Gastrocnemius medialis (tissue), 4 donors: ENCODE data around the gene FAXDC2. TPM values are rescaled to one million over a fixed set of nuclear protein-coding genes. Genes with fewer than 3 reads are reported as not detected.

Experiments
- ATAC-seq, 2 donors: fragments of 150-250 bp; one replicate each; pipeline ENCODE4 v1.9.1; 2016
- DNase-seq, 2 donors: peaks; one replicate each; pipeline ENCODE4 v3.0.0-alpha.2; 2019
- H3K27ac ChIP-seq, 4 donors: fragments of 200-600 bp; sonication (generic); 1 replicate in 1 of 4; 2 replicates in 3 of 4; pipeline ENCODE4 v1.5.1; 2016 to 2018; ENCODE audit warnings: mild to moderate bottlenecking in 2 of 4, moderate library complexity in 1 of 4
- H3K27me3 ChIP-seq, 3 donors: fragments of 200-600 bp; sonication (generic) in 2 of 3; 1 replicate in 1 of 3; 2 replicates in 2 of 3; pipeline versions ENCODE4 v1.5.1 to v1.6.0; 2016 to 2019; ENCODE audit warnings: mild to moderate bottlenecking in 1 of 3, moderate library complexity in 1 of 3
- H3K36me3 ChIP-seq, 2 donors: fragments of 200-600 bp; sonication (generic) in 1 of 2; one replicate each; pipeline ENCODE4 v1.5.1; 2017 to 2018
- H3K4me1 ChIP-seq, 2 donors: fragments of 200-600 bp; sonication (generic) in 1 of 2; one replicate each; pipeline ENCODE4 v1.5.1; 2016 to 2017; ENCODE audit warnings: mild to moderate bottlenecking in 2 of 2
- H3K4me3 ChIP-seq, 4 donors: fragments of 200-600 bp; sonication (generic) in 3 of 4; 1 replicate in 1 of 4; 2 replicates in 3 of 4; pipeline ENCODE4 v1.5.1; 2016 to 2019; ENCODE audit warnings: mild to moderate bottlenecking in 2 of 4
- H3K9me3 ChIP-seq, 3 donors: fragments of 200-600 bp; sonication (generic) in 2 of 3; 1 replicate in 1 of 3; 2 replicates in 2 of 3; pipeline ENCODE4 v1.5.1; 2016 to 2019
- POLR2A ChIP-seq, 2 donors: fragments of 450-650 bp; IDR thresholded peaks; one replicate each; pipeline ENCODE4 v1.6.1; 2017; ENCODE audit warnings: antibody characterized with exemption in 2 of 2, mild to moderate bottlenecking in 2 of 2, moderate library complexity in 2 of 2
- in situ Hi-C, 4 donors: fragments of 200-750 bp; cut with MboI; loops; one replicate each; pipeline versions ENCODE4 v1.15.0 to v1.8.0; 2017; ENCODE audit warnings: low sequenced_read_pairs in 4 of 4
- intact Hi-C: fragments of 100-400 bp; cut with DNase I; formaldehyde crosslinking; loops from one replicate; pipeline ENCODE4 v1.15.1; 2023; ENCODE audit warnings: low total_unique reads
- total RNA-seq, 4 donors: library from RNA; depleted of rRNA; stranded (reverse); fragments of >200 nt; gene quantifications; one replicate each; pipeline versions ENCODE4 v1.1.0 to v1.2.3, GENCODE V29; 2016
- TF ChIP-seq, protein P1 (sequence below), 5 experiments: fragments of 450-650 bp in 3 of 5; fragments of 200-600 bp in 2 of 5; sonication (generic) in 2 of 5; IDR thresholded peaks in 4 of 5; conservative IDR thresholded peaks in 1 of 5; 1 replicate in 4 of 5; 2 replicates in 1 of 5; pipeline ENCODE4 v1.5.1; 2016 to 2019; ENCODE audit warnings: antibody characterized with exemption in 5 of 5, mild to moderate bottlenecking in 3 of 5, moderate library complexity in 3 of 5

Gene FAXDC2
- total RNA-seq, 4 donors from 2014 or later = 4.4 to 12.5 (median 6.4) TPM

DNA sequence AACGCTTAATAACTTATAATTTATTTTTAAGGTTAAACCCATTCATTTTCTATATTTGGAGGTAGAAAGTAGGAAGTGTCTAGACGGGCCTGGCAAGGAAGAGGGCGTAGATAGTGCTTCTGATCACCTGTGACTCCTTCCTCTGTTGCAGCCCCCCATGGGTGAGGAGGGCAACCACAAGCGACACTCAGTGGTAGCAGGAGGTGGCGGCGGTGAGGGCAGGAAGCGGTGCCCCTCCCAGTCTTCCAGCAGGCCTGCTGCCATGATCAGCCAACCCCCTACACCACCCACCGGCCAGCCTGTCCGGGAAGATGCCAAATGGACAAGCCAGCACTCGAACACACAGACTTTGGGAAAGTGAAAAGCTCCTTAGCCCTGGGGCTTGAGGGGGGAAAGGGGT is 36.7 kb downstream of the FAXDC2 start:
- Histone ChIP-seq H3K27ac (no peak overlapping the region), H3K4me3 (no peak overlapping the region), H3K36me3 (peaks cover 0 to 81% of the 10 kb centered on the region in 2 donors), H3K27me3 (no peaks in the 10 kb centered on the region), H3K9me3 (no peaks in the 10 kb centered on the region), H3K4me1 (no peaks in the 10 kb centered on the region)
- DNase-seq (no peak), ATAC-seq (no peak)
- in situ Hi-C loops (loop anchor here in 3 of 4 donors (5.0 kb wide), 3 partner anchors 156 to 166 kb away; no protein-coding TSS in a partner anchor), intact Hi-C loops (no loop called here)
- TF ChIP-seq, protein P1, sequence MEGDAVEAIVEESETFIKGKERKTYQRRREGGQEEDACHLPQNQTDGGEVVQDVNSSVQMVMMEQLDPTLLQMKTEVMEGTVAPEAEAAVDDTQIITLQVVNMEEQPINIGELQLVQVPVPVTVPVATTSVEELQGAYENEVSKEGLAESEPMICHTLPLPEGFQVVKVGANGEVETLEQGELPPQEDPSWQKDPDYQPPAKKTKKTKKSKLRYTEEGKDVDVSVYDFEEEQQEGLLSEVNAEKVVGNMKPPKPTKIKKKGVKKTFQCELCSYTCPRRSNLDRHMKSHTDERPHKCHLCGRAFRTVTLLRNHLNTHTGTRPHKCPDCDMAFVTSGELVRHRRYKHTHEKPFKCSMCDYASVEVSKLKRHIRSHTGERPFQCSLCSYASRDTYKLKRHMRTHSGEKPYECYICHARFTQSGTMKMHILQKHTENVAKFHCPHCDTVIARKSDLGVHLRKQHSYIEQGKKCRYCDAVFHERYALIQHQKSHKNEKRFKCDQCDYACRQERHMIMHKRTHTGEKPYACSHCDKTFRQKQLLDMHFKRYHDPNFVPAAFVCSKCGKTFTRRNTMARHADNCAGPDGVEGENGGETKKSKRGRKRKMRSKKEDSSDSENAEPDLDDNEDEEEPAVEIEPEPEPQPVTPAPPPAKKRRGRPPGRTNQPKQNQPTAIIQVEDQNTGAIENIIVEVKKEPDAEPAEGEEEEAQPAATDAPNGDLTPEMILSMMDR (IDR thresholded peaks at IDR 0.05 in 4 of 5, conservative IDR thresholded peaks at IDR 0.05 in 1 of 5) = no peak
- no peak for TF ChIP-seq POLR2A (IDR thresholded peaks at IDR 0.05)

DNA sequence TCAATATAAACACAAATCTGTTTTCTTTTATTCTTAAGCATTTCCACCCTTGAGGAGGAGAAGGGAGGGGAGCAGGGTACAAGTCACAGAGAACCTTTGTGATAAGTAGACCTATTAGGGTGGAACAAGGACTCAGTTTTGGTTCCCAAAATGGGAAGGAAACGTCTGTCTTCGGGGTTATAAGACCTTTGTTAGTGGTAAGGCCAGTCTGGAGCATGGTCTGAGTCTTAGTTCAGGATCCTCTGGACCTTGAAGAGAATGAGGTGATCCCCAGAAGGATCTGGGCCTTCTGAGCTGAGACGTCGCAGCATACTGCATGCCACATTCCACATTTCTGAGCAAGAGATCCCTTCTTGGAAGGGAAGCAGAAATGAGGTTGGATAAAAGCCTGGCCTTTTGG is 37.2 kb downstream of the FAXDC2 start:
- in situ Hi-C loops = loop anchor here in 3 of 4 donors (5.0 kb wide), 3 partner anchors 156 to 166 kb away; no protein-coding TSS in a partner anchor
- ATAC-seq = no peak

DNA sequence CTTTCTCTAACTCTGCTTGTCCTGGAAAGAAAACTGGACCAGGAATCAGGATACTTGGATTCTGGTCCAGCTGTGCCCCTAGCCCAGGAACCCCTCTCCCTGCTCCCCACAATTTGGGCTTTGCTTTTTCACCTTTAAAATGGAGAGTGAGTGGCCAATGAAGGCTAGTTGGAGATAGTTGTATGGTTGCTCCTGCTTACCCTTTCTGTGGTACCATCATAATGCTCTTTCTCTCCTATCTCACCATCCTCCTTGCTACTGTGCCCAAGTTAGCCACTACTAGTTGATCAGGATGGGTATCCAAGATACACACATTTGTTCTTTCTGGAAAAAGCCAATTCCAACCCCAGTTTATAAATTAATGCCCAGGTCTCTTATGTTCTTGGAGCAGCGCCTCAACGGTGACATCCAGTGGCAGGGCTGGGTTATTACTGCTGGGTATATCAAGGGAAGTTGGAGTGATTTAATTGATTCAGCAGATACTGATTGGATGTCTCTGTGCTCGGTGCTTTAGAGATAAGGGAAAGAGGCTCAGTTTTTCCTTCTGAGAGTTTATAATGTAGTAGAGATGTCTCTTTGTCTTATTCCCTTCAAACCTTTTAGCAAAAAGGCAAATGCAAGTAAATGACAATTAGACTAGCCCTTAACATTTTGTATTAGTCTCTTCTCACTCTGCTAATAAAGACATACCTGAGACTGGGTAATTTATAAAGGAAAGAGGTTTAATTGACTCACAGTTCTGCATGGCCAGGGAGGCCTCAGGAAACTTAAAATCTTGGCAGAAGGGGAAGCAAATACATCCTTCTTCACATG is 38.5 kb downstream of the FAXDC2 start:
- intact Hi-C loops (loop anchor here (1.0 kb wide), 1 partner anchor 162 kb away; no protein-coding TSS in a partner anchor), in situ Hi-C loops (loop anchor here in 3 of 4 donors (5.0 kb wide), 3 partner anchors 155 to 165 kb away; no protein-coding TSS in a partner anchor)
- Histone ChIP-seq H3K27me3 (no peaks in the 10 kb centered on the region), H3K4me1 (no peaks in the 10 kb centered on the region), H3K36me3 (peaks cover 0 to 94% of the 10 kb centered on the region in 2 donors), H3K4me3 (no peak overlapping the region), H3K9me3 (no peaks in the 10 kb centered on the region), H3K27ac (peak overlapping the region; percentile 2 to 29 (median 20))
- DNase-seq = peak; percentile 24 to 53
- TF ChIP-seq, protein P1 (IDR thresholded peaks at IDR 0.05 in 4 of 5, conservative IDR thresholded peaks at IDR 0.05 in 1 of 5) = peak; percentile 84 to 93 (median 89)
- no peak for TF ChIP-seq POLR2A (IDR thresholded peaks at IDR 0.05)
- peak; percentile 49 to 72 for ATAC-seq

More for the DNA sequence above, 37.2 kb downstream of the FAXDC2 start:
- no peak for DNase-seq
- Histone ChIP-seq H3K4me1 (no peaks in the 10 kb centered on the region), H3K9me3 (no peaks in the 10 kb centered on the region), H3K27me3 (no peaks in the 10 kb centered on the region), H3K27ac (no peak overlapping the region), H3K4me3 (no peak overlapping the region), H3K36me3 (peaks cover 0 to 87% of the 10 kb centered on the region in 2 donors)
- intact Hi-C loops = no loop called here
- TF ChIP-seq POLR2A (IDR thresholded peaks at IDR 0.05) = no peak
- TF ChIP-seq, protein P1 (IDR thresholded peaks at IDR 0.05 in 4 of 5, conservative IDR thresholded peaks at IDR 0.05 in 1 of 5) = no peak

DNA sequence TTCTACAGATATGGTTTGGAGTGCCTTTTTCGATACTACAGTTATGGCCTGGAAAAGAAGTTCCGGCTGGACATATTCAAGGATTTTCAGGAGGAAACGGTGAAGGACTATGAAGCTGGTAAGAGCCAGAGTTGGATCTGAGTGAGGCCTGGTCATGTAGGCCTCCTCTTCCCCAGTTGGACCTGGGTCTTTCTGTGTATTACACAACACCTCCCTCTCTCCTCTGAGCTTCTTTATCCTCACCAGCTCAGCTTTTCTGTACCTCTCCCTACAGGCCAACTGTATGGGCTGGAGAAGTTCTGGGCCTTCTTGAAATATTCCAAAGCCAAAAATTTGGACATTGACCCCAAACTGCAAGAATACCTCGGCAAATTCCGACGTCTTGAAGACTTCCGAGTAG is 39.2 kb downstream of the FAXDC2 start:
- Histone ChIP-seq H3K9me3 (no peaks in the 10 kb centered on the region), H3K36me3 (peaks cover 0 to 94% of the 10 kb centered on the region in 2 donors), H3K4me1 (no peaks in the 10 kb centered on the region), H3K4me3 (no peak overlapping the region), H3K27me3 (no peaks in the 10 kb centered on the region), H3K27ac (peak overlapping the region; percentile 2 to 29 (median 20))
- DNase-seq (no peak), ATAC-seq (no peak)
- no peak for TF ChIP-seq POLR2A (IDR thresholded peaks at IDR 0.05)
- TF ChIP-seq, protein P1 (IDR thresholded peaks at IDR 0.05 in 4 of 5, conservative IDR thresholded peaks at IDR 0.05 in 1 of 5) = no peak
- in situ Hi-C loops = loop anchor here in 3 of 4 donors (5.0 kb wide), 3 partner anchors 154 to 164 kb away; no protein-coding TSS in a partner anchor
- intact Hi-C loops = loop anchor here (1.0 kb wide), 1 partner anchor 161 kb away; no protein-coding TSS in a partner anchor
